Left lung (tissue), 10 donors: Measurements from ENCODE around the gene B9D2. TPM values are rescaled to one million over a fixed set of nuclear protein-coding genes. Genes with fewer than 3 reads are reported as not detected.

ENCODE experiments used
- ATAC-seq: fragments of 200-7000 bp; cut with Tn5 transposase; one replicate; pipeline ENCODE4 v1.9.1; 2020; ENCODE audit warnings: moderate library complexity
- DNase-seq, 4 donors: peaks; one replicate each; pipeline ENCODE4 v3.0.0-alpha.2; 2013 to 2020
- H3K27ac ChIP-seq, 2 donors: fragments of 200-600 bp; sonication (generic) in 1 of 2; one replicate each; pipeline versions ENCODE4 v1.5.0 to v1.8.0; 2020 to 2021
- H3K27me3 ChIP-seq, 2 donors: fragments of 200-600 bp; sonication (generic) in 1 of 2; one replicate each; pipeline versions ENCODE4 v1.5.0 to v1.8.0; 2020 to 2021
- H3K36me3 ChIP-seq, 2 donors: fragments of 200-600 bp; sonication (generic) in 1 of 2; one replicate each; pipeline versions ENCODE4 v1.5.0 to v1.8.0; 2020 to 2021
- H3K4me1 ChIP-seq, 2 donors: fragments of 200-600 bp; one replicate each; pipeline ENCODE4 v1.8.0; 2021
- H3K4me3 ChIP-seq, 2 donors: fragments of 200-600 bp; sonication (generic) in 1 of 2; one replicate each; pipeline versions ENCODE4 v1.5.0 to v1.8.0; 2020 to 2021; ENCODE audit warnings: mild to moderate bottlenecking in 1 of 2
- H3K9me3 ChIP-seq, 2 donors: fragments of 200-600 bp; sonication (generic) in 1 of 2; one replicate each; pipeline versions ENCODE4 v1.5.0 to v1.8.0; 2020 to 2021
- intact Hi-C, 2 donors: fragments of 100-400 bp; cut with DNase I; formaldehyde crosslinking; loops; one replicate each; pipeline versions ENCODE4 v1.11.2 to v1.14.2; 2022
- polyA plus RNA-seq, 6 donors: library from polyadenylated mRNA; unstranded; fragments of 120-200 nt; gene quantifications; one replicate each; pipeline ENCODE4 v1.2.1, GENCODE V29; 2013; ENCODE audit not compliant: insufficient read length in 6 of 6
- total RNA-seq, 2 donors: library from RNA; stranded (reverse); fragmentation: NEBNext Ultra II Directional; extraction: Animal tissue kit (Norgen Biotek cat#: 25700); gene quantifications; one replicate each; pipeline ENCODE4 v1.2.1, GENCODE V29; 2021
- TF ChIP-seq, protein P1 (sequence below), 2 donors: fragments of 200-600 bp; sonication (generic) in 1 of 2; IDR thresholded peaks; one replicate each; pipeline versions ENCODE4 v1.5.0 to v1.8.0; 2021; ENCODE audit warnings: antibody characterized with exemption in 2 of 2
- donor health status: DM: no; HTN: yes; CAD: no.
- donor health status: DM: no; HTN: no; CAD: no.

Gene B9D2
- total and polyA plus RNA-seq, 8 donors, result 6.6 to 8.8 (median 7.7) TPM

DNA sequence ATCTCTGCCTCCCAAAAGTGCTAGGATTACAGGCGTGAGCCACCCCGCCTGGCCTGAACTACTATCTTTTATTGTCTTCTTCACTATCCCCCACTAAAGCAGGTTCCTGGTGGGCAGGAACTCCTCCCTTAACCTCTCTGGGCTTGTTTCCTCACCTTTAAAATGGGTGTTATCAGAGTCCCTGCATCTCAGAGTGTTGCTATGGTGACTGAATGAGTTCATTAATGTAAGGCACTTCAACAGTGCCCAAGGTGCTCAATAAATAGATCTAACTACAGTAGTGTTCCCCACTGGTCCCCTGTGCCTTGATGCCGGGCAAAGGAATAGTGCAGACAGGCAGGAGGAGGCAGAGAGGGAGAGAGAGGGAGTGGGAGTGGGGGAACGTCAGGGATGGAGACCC is 33.5 kb downstream of the B9D2 start:
- Histone ChIP-seq H3K27ac (peak overlapping the region in 1 of 2 donors; percentile 88), H3K27me3 (no peaks in the 10 kb centered on the region), H3K9me3 (no peaks in the 10 kb centered on the region), H3K36me3 (peaks cover 0 to 44% of the 10 kb centered on the region in 2 donors), H3K4me1 (peaks cover 26 to 81% of the 10 kb centered on the region in 2 donors), H3K4me3 (no peak overlapping the region)
- no peak for ATAC-seq
- TF ChIP-seq, protein P1, sequence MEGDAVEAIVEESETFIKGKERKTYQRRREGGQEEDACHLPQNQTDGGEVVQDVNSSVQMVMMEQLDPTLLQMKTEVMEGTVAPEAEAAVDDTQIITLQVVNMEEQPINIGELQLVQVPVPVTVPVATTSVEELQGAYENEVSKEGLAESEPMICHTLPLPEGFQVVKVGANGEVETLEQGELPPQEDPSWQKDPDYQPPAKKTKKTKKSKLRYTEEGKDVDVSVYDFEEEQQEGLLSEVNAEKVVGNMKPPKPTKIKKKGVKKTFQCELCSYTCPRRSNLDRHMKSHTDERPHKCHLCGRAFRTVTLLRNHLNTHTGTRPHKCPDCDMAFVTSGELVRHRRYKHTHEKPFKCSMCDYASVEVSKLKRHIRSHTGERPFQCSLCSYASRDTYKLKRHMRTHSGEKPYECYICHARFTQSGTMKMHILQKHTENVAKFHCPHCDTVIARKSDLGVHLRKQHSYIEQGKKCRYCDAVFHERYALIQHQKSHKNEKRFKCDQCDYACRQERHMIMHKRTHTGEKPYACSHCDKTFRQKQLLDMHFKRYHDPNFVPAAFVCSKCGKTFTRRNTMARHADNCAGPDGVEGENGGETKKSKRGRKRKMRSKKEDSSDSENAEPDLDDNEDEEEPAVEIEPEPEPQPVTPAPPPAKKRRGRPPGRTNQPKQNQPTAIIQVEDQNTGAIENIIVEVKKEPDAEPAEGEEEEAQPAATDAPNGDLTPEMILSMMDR (IDR thresholded peaks at IDR 0.05), result no peak
- intact Hi-C loops, result no loop called here
- no peak for DNase-seq

DNA sequence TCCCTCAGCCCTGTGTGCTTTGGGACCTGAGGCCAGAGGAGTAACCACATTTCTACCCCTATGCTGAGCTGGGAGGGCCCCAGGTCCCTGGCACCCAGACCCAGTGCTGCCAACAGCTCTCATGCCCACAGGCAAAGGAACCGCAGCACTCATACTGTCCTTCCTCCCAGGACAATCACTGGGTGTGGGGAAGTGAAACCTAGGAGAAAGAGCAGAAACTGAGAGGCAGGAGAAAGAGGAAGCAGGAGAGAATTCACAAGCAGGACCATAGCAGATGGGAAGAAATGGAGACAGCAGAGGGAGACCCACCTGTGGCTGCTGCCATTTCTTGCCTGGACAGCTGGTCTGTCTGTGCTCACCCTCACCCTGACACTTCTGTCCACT is 35.1 kb downstream of the B9D2 start:
- intact Hi-C loops, result no loop called here
- no peaks in the 10 kb centered on the region for H3K9me3 ChIP-seq
- no peak for DNase-seq
- H3K27ac ChIP-seq, result peak overlapping the region; percentile 76 to 88
- peaks cover 0 to 41% of the 10 kb centered on the region in 2 donors for H3K36me3 ChIP-seq
- peak; percentile 1 for ATAC-seq
- peaks cover 43 to 81% of the 10 kb centered on the region in 2 donors for H3K4me1 ChIP-seq
- TF ChIP-seq, protein P1 (IDR thresholded peaks at IDR 0.05), result no peak
- H3K4me3 ChIP-seq, result peak overlapping the region in 1 of 2 donors; percentile 36
- H3K27me3 ChIP-seq, result no peaks in the 10 kb centered on the region

DNA sequence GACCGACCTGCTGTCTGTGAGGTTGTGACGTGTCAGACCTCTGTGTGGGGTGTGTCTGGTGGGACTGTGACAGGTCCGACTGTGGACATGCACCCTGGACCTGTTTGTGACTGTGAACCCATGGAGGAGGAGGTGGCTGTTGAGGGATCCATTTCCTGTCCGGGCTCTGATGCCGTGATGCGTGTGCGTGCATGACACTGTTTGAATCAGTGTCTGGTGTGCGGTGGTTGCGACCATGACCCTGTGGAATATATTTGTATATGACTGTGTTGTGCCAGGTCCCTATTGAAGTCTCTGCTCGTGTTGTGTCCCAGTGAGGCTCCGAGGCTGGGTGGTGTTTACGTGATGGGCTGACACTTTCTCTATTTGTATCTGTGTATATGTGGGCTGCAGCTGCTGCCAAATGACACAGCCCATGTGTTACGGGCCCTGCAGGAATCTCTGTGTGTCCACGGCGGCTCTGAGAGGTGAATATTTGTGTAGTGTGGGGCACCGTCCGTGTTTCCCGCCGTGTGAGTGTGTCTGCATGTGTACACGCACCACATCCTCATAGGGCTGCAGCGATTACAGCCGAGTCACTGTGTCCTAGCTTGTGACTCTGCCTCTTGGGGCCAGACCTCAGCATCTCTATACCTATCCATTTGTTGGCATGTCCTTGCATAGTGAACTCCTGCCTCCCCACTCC is 35.6 kb downstream of the B9D2 start:
- intact Hi-C loops, result no loop called here
- Histone ChIP-seq H3K27ac (peak overlapping the region; percentile 76 to 88), H3K4me1 (peaks cover 48 to 81% of the 10 kb centered on the region in 2 donors), H3K4me3 (peak overlapping the region; percentile 19 to 36), H3K36me3 (peaks cover 0 to 41% of the 10 kb centered on the region in 2 donors), H3K27me3 (no peaks in the 10 kb centered on the region), H3K9me3 (no peaks in the 10 kb centered on the region)
- TF ChIP-seq, protein P1 (IDR thresholded peaks at IDR 0.05), result no peak
- no peak for ATAC-seq
- DNase-seq, result no peak

DNA sequence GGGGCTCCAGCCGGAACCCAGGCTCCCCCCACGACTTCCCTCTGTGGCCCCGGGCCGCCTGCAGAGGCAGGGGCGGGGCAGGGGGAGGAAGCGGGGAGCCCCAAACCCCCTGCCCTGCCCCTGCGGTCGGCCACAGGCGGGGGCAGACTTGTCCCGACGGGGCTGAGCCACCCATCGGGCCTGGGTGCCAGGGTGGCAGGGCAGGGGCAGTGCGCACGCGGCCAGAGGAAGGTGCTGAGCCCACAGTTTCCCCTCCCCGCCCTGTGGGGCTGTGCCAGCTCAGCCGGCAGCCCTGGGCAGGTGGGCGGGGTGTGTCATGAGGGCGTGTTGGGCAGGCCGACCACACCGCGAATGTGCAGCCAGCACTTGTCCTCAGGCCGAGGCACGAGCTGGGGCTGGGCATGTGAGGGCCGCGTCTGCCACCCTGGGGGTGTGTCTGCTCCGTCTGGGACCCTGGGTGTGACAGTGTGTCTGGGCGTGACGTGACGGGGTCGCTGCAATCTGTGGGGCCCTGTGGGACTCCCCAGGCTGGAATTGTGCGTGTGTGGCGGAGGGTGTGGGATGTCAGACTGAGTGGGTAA is 36.3 kb downstream of the B9D2 start:
- intact Hi-C loops, result no loop called here
- Histone ChIP-seq H3K36me3 (peaks cover 0 to 43% of the 10 kb centered on the region in 2 donors), H3K9me3 (no peaks in the 10 kb centered on the region), H3K27me3 (no peaks in the 10 kb centered on the region), H3K4me3 (peak overlapping the region; percentile 19 to 36), H3K27ac (peak overlapping the region; percentile 76 to 88), H3K4me1 (peaks cover 50 to 86% of the 10 kb centered on the region in 2 donors)
- peak; percentile 75 for ATAC-seq
- TF ChIP-seq, protein P1 (IDR thresholded peaks at IDR 0.05), result no peak
- peak; percentile 37 to 97 (median 81) for DNase-seq

DNA sequence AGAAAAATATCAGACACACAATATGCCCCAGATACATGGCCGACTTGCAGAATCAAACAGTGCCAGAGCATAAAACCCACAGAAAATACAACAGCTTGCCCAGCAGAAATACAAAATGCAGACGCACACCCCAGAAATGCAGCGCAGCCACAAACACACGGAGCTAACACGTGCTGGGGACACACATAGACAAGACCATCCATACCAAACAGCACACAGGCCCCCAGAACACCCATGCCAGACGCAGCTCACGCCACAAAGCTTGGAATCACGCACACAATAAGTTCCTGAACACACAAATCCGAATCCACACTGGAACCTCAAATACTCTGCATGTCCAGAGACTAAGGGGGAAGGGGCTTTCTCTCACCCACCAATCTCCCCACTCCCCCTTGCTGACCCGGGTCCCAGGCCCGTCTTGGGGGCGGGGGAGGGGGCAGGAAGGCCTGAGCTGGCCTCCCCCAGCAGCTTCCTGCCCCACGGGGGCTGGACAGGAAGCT is 36.8 kb downstream of the B9D2 start:
- ATAC-seq (no peak), DNase-seq (no peak)
- Histone ChIP-seq H3K27me3 (no peaks in the 10 kb centered on the region), H3K9me3 (no peaks in the 10 kb centered on the region), H3K27ac (peak overlapping the region; percentile 76 to 88), H3K4me1 (peaks cover 53 to 91% of the 10 kb centered on the region in 2 donors), H3K4me3 (peak overlapping the region; percentile 19 to 36), H3K36me3 (peaks cover 0 to 43% of the 10 kb centered on the region in 2 donors)
- intact Hi-C loops, result no loop called here
- TF ChIP-seq, protein P1 (IDR thresholded peaks at IDR 0.05), result no peak
